GM19238 (cell line): ENCODE data around the gene KLHDC1.
"Not testable (repeated sequence)": the region's sequence is repeated elsewhere in the genome, so short reads cannot be mapped to it uniquely, and the experiment has no call there.

ENCODE experiments used
- DNase-seq: peaks from one replicate; pipeline ENCODE4 v3.0.0; 2011; ENCODE audit warnings: low spot score; ENCODE audit not compliant: insufficient read length

KLHDC1 gene, protein sequence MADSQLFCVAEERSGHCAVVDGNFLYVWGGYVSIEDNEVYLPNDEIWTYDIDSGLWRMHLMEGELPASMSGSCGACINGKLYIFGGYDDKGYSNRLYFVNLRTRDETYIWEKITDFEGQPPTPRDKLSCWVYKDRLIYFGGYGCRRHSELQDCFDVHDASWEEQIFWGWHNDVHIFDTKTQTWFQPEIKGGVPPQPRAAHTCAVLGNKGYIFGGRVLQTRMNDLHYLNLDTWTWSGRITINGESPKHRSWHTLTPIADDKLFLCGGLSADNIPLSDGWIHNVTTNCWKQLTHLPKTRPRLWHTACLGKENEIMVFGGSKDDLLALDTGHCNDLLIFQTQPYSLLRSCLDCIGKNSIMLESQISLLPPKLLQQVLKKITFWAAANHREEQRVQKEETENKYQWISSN

DNA sequence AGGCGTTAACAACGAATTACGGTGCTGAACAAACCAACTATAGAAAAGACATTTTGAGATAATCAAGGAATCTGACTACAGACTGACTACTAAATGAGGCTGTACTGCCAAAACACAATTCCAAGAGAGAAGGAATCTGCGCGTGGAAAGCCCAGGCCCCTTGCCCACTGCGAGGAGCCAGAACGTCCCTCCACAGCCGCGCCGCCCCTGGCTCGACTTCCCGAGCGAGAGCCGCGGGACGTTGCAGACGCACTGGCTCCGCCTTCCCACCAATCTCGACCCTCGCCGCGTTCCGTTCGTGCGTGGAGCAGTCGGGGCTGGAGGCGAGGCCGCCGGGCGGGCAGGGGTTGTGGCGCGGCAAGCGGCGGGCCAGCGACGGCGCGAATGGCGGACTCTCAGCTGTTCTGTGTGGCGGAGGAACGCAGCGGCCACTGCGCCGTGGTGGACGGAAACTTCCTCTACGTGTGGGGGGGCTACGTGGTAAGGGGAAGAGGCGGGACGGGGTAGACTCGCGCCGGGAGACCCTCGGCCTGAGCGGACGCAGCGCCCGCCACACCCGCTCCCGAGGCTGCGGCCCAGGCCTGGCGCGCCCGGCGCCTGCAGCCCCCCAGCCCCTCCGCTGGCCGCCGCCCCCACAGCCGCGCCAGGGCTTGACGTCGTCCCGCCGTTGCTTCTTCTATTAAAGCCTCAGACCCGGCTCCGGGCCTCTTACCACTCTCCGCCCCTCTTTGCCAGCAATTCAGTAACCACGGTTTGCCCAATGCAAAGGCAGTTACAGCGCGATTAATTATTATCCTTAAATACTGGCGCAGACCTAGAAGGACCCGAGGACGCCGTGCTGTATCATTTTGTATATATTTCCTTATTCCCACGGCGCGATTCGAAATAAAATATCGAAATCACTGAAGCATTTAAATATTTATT lies at the start of gene KLHDC1:
Gene KLHDC1, plus strand, starts transcription at position 310 of the 924 bp plus-strand sequence. Its CDS starts 75 bp downstream, at position 385.
- DNase-seq, result peak; percentile 53

DNA sequence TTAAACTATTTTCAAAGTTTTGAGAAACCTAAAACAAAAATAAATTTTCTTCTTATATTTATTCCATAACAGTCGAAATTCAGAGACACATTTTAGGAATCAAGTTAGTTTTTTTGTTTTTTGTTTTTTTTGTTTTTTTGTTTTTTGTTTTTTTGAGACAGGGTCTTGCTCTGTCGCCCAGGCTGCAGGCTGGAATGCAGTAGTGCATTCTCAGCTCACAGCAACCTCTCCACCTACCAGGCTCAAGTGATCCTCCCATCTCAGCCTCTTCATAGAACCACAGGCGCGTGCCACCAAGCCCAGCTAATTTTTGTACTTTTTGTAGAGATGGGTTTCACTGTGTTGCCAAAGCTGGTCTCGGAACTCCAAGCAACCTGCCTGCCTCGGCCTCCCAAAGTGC lies 39.4 kb upstream of the KLHDC1 start:
- no peak for DNase-seq

DNA sequence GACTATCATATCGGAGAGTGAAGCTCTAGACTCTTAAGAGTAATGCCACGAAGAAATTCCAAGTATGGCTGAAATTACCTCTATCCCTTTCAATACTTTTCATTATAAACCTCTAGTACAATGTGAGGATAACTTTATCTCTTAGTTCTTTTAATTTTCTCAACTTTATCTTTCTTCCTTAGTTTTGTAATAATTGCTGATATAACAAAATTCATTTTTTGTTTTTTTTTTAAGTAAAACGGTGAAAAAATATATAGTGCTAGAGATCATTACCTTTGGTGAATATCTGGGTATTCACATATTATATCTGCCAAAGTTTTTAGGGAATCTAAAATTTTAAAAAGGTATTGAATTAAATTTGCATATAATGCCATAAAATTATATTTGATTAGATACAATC lies 38.4 kb upstream of the KLHDC1 start:
- no peak for DNase-seq

DNA sequence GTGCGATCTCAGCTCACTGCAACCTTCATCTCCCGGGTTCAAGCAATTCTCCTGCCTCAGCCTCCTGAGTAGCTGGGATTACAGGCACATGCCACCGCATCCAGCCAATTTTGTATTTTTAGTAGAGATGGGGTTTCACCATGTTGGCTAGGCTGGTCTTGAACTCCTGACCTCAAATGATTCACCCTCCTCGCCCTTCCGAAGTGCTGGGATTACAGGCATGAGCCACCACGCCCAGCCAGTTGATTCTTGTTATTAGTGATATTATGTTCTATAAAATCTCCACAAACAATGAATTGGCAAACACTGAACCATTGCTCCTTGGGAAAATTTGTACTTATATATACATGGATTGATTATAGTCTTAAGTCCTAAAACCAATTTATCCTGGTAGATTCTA lies 35.4 kb upstream of the KLHDC1 start:
- DNase-seq, result not testable (repeated sequence)

DNA sequence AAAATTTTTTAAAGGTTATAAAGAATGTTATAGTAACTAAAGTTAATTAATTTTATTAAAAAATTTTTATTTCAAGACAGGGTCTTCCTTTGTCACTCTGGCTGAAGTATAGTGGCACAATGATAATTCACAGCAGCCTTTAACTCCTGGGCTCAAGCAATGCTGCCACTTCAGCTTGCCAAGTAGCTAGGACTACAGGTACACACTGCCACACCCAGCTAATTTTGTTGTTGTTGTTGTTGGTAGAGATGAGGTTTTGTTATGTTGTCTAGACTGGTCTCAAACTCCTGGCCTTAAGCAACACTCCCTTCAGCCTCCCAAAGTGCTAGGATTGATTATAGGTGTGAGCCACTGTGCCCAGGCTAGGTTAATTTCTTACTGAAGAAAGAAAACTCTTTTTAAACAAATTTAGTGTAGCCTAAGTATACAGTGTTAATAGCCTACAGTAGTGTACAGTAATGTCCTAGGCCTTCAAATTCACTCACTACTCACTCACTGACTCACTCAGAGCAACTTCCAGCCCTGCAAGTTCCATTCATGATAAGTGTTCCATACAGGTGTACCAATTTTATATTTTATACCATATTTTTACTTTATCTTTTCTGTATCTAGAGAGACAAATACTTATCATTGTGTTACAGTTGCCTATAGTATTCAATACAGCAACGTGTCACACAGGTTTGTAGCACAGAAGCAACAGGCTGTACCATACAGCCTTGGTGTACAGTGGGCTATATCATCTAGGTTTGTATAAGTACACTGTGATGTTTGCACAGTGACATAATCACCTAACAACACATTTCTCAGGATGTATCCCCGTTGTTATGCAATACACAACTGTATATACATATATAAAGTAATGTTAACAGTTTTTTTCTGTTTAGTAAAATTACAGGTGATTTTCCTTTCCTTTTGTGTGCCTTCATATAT lies 33.1 kb upstream of the KLHDC1 start:
- DNase-seq, result no peak

DNA sequence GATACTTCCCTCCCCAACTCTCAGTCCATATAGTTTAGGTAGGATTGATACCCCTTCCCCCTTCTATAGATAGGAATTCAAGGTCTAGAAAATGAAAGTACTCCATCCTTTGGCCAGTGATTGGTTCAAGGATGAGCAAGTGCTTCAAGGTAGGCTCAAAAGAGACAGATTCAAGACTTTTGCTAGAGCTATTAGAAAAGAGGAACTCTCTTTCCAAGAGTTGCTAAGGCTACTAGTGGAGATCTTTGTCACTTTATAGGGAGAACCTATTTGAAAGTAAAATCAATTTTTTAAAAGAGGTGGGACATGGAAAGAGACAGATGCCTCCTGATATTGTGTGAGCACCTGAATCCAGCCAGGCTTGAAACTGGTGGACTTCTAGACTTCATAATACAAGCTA lies 22.4 kb upstream of the KLHDC1 start:
- no peak for DNase-seq

DNA sequence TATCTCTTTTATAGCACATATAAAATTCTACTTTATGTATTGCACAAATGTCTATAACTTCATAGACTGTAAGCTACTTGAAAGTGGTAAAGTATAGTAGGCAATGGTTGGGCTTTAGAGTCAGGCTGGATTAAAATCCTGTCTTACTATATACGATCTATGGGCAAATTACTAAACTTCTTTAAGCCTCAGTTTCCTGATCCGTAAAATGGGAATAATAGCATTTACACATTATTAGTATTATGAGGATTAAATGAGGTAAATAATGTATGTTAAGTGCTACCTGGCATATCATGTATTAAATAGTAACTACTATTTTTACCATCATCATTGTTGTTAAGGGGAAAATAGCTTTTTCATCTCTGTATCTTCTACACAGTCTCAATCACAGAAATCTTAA lies 19.3 kb upstream of the KLHDC1 start:
- no peak for DNase-seq

DNA sequence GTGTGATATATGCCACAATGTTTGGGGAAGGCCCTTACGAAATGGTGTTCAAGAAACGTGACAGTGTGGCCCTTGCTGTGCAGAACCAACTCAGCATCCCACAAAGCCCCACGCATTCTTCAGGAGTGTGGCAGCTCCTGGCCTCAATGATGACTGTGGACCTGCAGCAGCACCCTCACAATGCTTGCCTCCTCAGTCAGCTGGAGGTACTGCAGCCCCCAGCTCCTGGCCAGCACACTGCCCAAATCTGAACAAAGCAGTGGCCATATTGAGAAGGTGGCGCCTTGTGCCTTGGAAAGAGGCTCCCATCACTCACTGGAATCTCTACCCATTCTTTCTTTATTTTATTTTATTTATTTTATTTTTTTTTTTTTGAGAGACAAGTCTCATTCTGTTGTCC lies 15.3 kb upstream of the KLHDC1 start:
- no peak for DNase-seq

DNA sequence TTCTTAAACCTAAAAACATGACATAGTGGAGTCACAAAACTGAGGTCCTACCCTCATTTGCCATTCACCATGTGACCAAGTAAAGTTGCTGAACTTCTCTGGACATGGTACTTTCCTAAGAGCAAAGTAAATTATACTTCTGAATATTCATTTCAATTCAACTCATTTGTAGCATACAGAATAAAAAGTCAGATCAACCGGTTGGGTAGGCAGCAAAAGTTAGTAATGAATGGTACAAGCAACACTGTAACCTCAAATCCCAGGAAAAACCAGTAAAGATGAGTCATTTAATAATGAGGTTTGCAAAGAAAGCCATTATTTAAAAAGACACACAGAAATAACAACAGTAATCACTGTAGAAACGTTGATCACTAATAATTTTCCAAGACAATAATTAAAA lies 13.6 kb upstream of the KLHDC1 start:
- no peak for DNase-seq

DNA sequence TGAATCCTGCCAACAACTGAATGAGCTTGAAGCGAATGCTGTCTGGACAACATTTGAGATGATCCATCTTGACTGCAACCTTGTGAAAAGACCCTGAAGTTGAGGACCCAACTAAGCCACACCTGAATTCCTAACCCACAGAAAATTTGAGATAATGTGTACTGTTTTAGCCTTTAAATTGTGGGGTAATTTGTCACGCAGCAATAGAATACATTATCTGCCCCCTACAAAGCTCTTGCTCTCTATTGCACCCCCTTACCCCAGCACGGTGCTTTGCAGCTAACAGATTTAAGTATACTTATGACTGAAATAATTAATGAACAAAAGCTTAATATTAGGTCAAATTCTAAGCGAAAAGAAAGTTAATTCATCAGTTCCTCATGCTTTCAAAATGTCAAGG lies 6.5 kb upstream of the KLHDC1 start:
- no peak for DNase-seq

DNA sequence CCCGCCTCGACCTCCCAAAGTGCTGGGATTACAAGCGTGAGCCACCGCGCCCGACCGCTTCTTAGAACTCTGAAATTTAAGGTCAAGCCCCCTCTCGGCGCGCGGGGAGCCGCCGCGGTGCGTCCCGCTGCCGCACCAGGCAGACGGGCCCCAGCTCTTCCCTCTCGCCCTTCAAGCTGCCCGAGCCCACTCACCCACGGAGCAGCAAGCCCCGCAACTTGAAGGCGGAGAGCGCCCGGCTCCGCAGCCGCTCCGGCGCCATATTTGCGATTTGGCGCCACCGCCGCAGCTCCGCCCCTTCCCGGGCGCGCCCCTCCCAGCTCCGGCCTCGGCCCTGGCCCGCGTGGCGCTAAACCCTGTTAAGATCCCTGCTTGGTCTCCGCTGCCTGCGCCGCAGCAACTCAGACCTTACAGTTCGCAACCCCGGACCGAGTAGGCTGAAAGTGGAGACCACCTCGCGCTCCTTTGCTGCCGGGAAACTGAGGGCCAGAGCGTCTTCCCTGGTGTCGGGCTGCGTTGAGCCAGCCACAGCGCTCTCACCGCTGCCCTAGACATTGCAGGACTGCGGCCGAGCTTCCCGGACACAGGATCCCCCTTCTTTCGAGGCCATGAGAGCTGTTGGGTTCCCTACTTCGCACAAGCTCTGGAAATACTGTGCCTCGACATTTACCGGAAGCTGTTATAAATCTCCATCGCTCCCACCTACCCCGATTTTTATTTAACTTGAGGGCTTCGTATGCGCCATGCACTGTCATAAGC lies 4.8 kb upstream of the KLHDC1 start, which contains the start of gene POLE2:
Gene POLE2, minus strand, starts transcription at position 273 of the 759 bp plus-strand sequence. Its CDS starts 11 bp downstream, at position 262.
- DNase-seq, result peak; percentile 73

DNA sequence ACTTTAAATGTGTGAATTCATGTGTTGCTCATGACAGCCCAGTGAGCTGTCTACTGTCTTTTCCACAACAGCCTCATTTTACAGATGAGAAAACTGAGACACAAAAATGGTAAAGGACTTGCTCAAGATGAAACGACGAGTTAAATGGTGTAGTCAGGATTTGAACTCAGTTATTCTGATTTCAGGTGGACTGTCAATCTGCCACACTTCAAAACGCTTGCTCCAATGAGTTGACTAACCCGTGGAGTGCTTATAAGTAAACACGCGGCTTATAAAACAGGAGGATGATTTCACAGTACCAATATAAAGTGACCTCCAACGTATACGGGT lies 4.3 kb upstream of the KLHDC1 start:
- no peak for DNase-seq

DNA sequence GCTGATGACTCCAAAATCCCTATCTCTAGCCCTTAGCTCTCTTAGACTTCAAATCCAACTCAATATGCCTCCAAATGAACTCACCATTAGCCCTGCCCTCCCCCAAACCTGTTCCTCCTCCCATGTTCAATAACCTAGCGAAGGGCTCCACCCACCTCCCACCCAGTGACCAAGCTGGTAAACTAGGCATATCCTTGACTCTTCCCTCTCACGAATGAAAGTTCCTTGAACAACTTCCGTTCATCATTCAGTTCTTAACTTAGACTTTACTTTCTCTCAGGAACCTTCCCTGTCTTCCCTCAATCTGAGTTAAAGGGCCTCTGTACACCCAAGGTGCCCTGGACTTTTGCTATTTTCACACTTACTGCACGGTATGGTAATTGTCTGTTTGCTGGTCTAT lies 1.9 kb upstream of the KLHDC1 start:
- DNase-seq, result no peak

DNA sequence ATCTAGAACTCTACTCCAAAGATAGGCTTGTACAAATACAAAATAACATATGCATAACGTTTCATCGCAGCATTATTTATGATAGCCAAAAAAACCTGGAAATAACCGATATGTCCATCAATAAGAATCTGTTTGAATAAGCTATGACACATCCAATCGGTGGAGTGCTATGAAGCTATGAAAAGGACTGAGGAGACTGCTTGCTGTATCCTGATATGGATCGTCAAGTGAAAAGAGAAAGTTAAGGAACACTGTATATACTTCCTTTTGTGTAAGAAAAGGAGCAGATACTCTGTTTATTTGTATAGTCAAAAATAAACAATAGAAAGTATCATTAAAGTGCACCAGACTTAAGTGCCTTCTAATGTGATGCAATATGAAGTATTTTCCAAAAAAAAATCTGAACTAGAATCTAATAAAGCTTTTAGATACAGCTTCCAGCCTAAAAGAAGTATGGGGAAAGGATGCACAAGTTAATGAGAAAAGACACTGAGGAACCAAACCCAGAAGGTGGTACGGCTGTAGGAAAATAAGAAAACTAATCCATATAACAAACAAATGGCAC lies 645 bp upstream of the KLHDC1 start:
- no peak for DNase-seq

DNA sequence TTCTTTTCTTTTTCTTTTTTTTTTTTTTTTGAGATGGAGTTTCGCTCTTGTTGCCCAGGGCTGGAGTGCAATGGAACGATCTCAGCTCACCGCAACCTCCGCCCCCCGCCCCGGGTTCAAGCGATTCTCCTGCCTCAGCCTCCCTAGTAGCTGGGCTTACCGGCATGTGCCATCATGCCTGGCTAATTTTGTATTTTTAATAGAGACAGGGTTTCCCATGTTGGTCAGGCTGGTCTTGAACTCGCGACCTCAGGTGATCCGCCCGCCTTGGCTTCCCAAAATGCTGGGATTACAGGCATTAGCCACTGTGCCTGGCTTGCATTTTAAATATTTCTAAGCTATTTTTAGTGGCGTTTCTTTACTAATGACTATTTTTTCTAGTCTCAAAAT lies 810 bp downstream of the KLHDC1 start:
- DNase-seq, result not testable (repeated sequence)

DNA sequence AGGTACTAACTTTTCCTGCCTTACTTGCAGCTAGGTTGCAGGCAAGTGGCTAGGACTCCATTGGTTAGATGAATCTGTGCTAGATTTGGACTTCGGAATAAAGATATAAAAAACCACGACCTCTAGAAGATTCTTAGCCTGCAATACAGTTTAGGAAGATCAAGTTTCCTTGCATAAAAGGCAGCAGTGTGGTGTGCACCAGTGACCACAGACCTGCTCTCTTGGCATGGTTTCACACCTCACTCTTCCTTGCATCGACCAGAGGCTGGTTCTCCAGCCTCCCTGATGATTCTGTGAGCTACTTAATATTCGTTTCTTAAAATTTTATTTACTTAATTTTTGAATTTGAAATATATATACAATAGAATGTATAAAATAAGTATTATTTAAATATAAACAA lies 9.8 kb downstream of the KLHDC1 start:
- DNase-seq, result no peak

DNA sequence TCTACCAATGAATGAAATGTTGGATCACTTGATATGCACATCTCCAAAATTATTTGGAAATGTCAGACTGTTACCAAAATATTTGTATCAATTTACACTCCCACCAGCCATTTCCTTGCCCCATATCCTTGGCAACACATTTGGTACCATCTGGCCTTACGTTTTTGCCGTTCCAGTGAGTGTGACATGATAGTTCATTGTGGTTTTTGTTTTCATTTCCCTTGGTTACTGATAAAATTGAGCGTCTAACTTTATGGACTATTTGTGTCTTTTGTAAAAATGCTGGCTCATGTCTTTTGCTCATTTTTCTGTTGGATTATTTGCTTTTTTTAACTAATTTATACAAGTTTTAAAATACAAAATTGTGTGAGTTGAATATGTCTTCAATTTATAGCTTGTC lies 11.0 kb downstream of the KLHDC1 start:
- DNase-seq, result no peak

DNA sequence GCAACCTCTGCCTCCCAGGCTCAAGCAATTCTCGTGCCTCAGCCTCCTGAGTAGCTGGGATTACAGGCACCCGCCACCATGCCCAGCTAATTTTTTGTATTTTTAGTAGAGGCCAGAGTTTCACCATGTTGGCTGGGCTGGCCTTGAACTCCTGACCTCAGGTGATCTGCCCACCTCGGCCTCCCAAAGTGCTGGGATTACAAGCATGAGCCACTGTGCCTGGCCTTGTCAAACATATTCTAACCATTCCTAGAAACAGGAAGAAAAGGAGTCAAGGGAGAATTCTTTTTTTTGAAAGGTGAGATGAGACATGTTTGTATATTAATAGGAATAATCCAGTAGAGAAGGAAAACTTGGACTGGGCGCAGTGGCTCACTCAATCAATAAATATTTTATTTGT lies 11.6 kb downstream of the KLHDC1 start:
- DNase-seq, result not testable (repeated sequence)

DNA sequence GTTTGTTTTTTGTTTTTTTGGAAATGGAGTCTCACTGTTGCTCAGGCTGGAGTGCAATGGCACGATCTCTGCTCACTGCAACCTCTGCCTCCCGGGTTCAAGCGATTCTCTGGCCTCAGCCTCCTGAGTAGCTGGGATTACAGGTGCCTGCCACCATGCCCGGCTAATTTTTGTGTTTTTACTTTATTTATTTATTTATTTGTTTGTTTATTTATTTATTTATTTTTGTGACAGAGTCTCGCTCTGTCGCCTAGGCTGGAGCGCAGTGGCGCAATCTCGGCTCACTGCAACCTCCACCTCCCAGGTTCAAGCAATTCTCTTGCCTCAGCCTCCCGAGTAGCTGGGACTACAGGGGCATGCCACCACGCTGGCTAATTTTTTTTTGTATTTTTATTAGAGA lies 18.1 kb downstream of the KLHDC1 start:
- DNase-seq, result not testable (repeated sequence)

DNA sequence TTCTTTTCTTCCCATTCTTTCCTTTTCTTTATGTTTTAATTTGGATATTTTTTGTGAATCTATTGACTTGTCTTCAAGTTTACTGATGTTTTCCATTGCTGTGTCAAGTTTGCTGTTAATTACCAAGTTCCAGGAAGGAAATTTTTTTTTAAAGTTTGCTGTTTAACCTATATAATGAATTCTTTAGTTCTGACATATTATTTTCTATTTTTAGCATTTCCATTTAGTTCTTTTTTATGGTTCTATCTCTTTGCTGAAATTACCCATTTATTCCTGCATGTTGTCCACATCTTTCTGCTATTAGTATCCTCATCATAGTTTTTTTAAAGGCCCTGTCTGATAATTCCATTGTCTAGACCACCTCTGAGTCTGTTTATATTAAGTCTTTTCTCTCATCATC lies 27.8 kb downstream of the KLHDC1 start:
- DNase-seq, result no peak
